ENCODE measurements around the gene TPI1. TPM values are rescaled to one million over a fixed set of nuclear protein-coding genes. Genes with fewer than 3 reads are reported as not detected.
"Not testable (repeated sequence)": the region's sequence is repeated elsewhere in the genome, so short reads cannot be mapped to it uniquely, and the experiment has no call there.

The TPI1 gene
- total and polyA plus RNA-seq, 3 donors from 2014 or later, result 347 to 544 (median 356) TPM

GRCh38 chr12:6871052-6871957 is 4.0 kb downstream of the TPI1 start:
- WGBS, 2 donors, result 72 to 75% methylated on average over 10 to 12 of the region's 12 CpGs
- Histone ChIP-seq H3K4me1 (peaks cover 40% of the 10 kb centered on the region), H3K27ac (peak overlapping the region in 1 of 2 donors; percentile 81)

GRCh38 chr12:6872073-6873048 is 5.0 kb downstream of the TPI1 start:
- Histone ChIP-seq H3K27me3 (no peaks in the 10 kb centered on the region), H3K4me3 (peak overlapping the region; percentile 77 to 86), H3K4me1 (peaks cover 34% of the 10 kb centered on the region), H3K36me3 (ENCODE audit: low read depth, missing control alignments) (no peaks in the 10 kb centered on the region), H3K27ac (peak overlapping the region; percentile 42 to 81), H3K9me3 (no peaks in the 10 kb centered on the region)
- DNase-seq, result peak; percentile 87
- TF ChIP-seq POLR2A (IDR thresholded peaks at IDR 0.05) (no peak), CTCF (IDR thresholded peaks at IDR 0.05) (peak; percentile 81 to 91 (median 89))
- intact Hi-C loops (cut with DNase I; ENCODE audit: low total_unique reads), result no loop called here
- WGBS, 2 donors, result 0 to 1% methylated on average over 12 to 40 of the region's 40 CpGs

More at GRCh38 chr12:6871052-6871957, 4.0 kb downstream of the TPI1 start:
- DNase-seq, result no peak
- no peaks in the 10 kb centered on the region for H3K9me3 ChIP-seq
- no peak for TF ChIP-seq POLR2A (IDR thresholded peaks at IDR 0.05)
- no peak for TF ChIP-seq CTCF (IDR thresholded peaks at IDR 0.05)
- intact Hi-C loops (cut with DNase I; ENCODE audit: low total_unique reads), result no loop called here
- no peaks in the 10 kb centered on the region for H3K36me3 ChIP-seq (ENCODE audit: low read depth, missing control alignments)
- peak overlapping the region; percentile 77 to 86 for H3K4me3 ChIP-seq
- no peaks in the 10 kb centered on the region for H3K27me3 ChIP-seq

GRCh38 chr12:6873094-6874014 is 6.0 kb downstream of the TPI1 start, which contains the start of gene SPSB2:
SPSB2 (minus strand) TSS chr12:6873303; CDS start chr12:6872901, 402 bp downstream.
- Histone ChIP-seq H3K36me3 (ENCODE audit: low read depth, missing control alignments) (no peaks in the 10 kb centered on the region), H3K4me1 (peaks cover 33% of the 10 kb centered on the region), H3K9me3 (no peaks in the 10 kb centered on the region), H3K4me3 (peak within 1 kb of the TSS; percentile 77 to 86), H3K27me3 (no peaks in the 10 kb centered on the region), H3K27ac (peak within 1 kb of the TSS; percentile 42 to 81)
- intact Hi-C loops (cut with DNase I; ENCODE audit: low total_unique reads), result no loop called here
- no peak for TF ChIP-seq POLR2A (IDR thresholded peaks at IDR 0.05)
- TF ChIP-seq CTCF (IDR thresholded peaks at IDR 0.05), result no peak
- 3 to 4% methylated on average over 5 to 60 of the region's 66 CpGs for WGBS, 2 donors
- peak; percentile 97 for DNase-seq

- H3K36me3 ChIP-seq (ENCODE audit: low read depth, missing control alignments); H3K9me3 ChIP-seq; DNase-seq; H3K27me3 ChIP-seq; intact Hi-C loops (cut with DNase I; ENCODE audit: low total_unique reads): not testable (repeated sequence)
- Histone ChIP-seq H3K4me1 (peaks cover 27% of the 10 kb centered on the region), H3K4me3 (peak overlapping the region; percentile 77 to 86), H3K27ac (peak overlapping the region; percentile 42 to 81)
- 30 to 39% methylated on average over 9 of the region's 9 CpGs for WGBS, 2 donors
Measured at GRCh38 chr12:6874015-6874368, 6.7 kb downstream of the TPI1 start.

GRCh38 chr12:6879824-6880223 is 12.5 kb downstream of the TPI1 start:
- H3K4me1 ChIP-seq; H3K36me3 ChIP-seq (ENCODE audit: low read depth, missing control alignments); H3K27me3 ChIP-seq; intact Hi-C loops (cut with DNase I; ENCODE audit: low total_unique reads); DNase-seq; H3K9me3 ChIP-seq; H3K4me3 ChIP-seq; H3K27ac ChIP-seq: not testable (repeated sequence)
- WGBS, 2 donors, result 86 to 97% methylated on average over 11 of the region's 11 CpGs
